ENCODE results near the gene SEMA4A.
"Not testable (repeated sequence)": the region's sequence is repeated elsewhere in the genome, so short reads cannot be mapped to it uniquely, and the experiment has no call there.

SEMA4A gene

GRCh38 chr1:156177919-156178654 lies 24.7 kb downstream of the SEMA4A start:
- Histone ChIP-seq H3K27me3 (ENCODE audit: control insufficient read depth, low read length) (no peaks in the 10 kb centered on the region), H3K4me2 (ENCODE audit: low read length) (no peak overlapping the region), H3K79me2 (ENCODE audit: control insufficient read depth, low read length) (no peaks in the 10 kb centered on the region), H3K27ac (ENCODE audit: low read depth, low read length) (no peak overlapping the region), H3K9me2 (replicated peaks; ENCODE audit: control insufficient read depth, low read length) (no peaks in the 10 kb centered on the region), H3K4me1 (ENCODE audit: control insufficient read depth, low read length) (no peaks in the 10 kb centered on the region), H3K9me3 (ENCODE audit: control insufficient read depth, insufficient read depth, low read length) (no peaks in the 10 kb centered on the region), H3K36me3 (ENCODE audit: control insufficient read depth, low read length) (peaks cover 18% of the 10 kb centered on the region), H4K20me1 (ENCODE audit: control insufficient read depth, insufficient read depth, low read depth, low read length) (no peaks in the 10 kb centered on the region), H3F3A (ENCODE audit: control insufficient read depth, insufficient read depth) (no peaks in the 10 kb centered on the region), H3K4me3 (ENCODE audit: low read length) (no peak overlapping the region)
- TF ChIP-seq, protein P1, sequence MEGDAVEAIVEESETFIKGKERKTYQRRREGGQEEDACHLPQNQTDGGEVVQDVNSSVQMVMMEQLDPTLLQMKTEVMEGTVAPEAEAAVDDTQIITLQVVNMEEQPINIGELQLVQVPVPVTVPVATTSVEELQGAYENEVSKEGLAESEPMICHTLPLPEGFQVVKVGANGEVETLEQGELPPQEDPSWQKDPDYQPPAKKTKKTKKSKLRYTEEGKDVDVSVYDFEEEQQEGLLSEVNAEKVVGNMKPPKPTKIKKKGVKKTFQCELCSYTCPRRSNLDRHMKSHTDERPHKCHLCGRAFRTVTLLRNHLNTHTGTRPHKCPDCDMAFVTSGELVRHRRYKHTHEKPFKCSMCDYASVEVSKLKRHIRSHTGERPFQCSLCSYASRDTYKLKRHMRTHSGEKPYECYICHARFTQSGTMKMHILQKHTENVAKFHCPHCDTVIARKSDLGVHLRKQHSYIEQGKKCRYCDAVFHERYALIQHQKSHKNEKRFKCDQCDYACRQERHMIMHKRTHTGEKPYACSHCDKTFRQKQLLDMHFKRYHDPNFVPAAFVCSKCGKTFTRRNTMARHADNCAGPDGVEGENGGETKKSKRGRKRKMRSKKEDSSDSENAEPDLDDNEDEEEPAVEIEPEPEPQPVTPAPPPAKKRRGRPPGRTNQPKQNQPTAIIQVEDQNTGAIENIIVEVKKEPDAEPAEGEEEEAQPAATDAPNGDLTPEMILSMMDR (IDR thresholded peaks at IDR 0.05; ENCODE audit: low read depth, low read length, poor library complexity, severe bottlenecking): no peak
- no peak for TF ChIP-seq EZH2phosphoT487 (IDR thresholded peaks at IDR 0.05; ENCODE audit: borderline replicate concordance, low read length)

DNA sequence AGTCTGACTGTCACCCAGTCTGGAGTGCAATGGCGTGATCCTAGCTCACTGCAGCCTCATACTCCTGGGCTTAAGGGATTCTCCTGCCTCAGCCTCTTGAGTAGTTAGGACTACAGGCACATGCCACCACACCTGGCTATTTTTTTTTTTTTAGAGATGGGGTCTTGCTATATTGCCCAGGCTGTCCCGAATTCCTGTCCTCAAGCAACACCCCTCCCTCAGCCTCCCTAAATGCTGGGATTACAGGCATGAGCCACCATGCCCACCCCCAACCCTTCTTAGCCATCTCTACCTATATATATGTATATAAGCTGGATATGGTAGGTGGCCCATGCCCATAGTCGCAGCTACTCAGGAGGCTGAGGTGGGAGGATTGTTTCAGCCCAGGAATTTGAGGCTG lies 27.1 kb downstream of the SEMA4A start:
- Histone ChIP-seq H3K27me3 (ENCODE audit: control insufficient read depth, low read length) (no peaks in the 10 kb centered on the region), H3K27ac (ENCODE audit: low read depth, low read length) (no peak overlapping the region), H3K4me1 (ENCODE audit: control insufficient read depth, low read length) (no peaks in the 10 kb centered on the region), H3K4me2 (ENCODE audit: low read length) (no peak overlapping the region), H3K9me3 (ENCODE audit: control insufficient read depth, insufficient read depth, low read length) (no peaks in the 10 kb centered on the region), H3F3A (ENCODE audit: control insufficient read depth, insufficient read depth) (no peaks in the 10 kb centered on the region), H3K79me2 (ENCODE audit: control insufficient read depth, low read length) (no peaks in the 10 kb centered on the region), H3K4me3 (ENCODE audit: low read length) (no peak overlapping the region), H3K36me3 (ENCODE audit: control insufficient read depth, low read length) (peaks cover 9% of the 10 kb centered on the region), H4K20me1 (ENCODE audit: control insufficient read depth, insufficient read depth, low read depth, low read length) (no peaks in the 10 kb centered on the region), H3K9me2 (replicated peaks; ENCODE audit: control insufficient read depth, low read length) (no peaks in the 10 kb centered on the region)
- TF ChIP-seq, protein P1 (IDR thresholded peaks at IDR 0.05; ENCODE audit: low read depth, low read length, poor library complexity, severe bottlenecking): no peak

- H4K20me1 ChIP-seq (ENCODE audit: control insufficient read depth, insufficient read depth, low read depth, low read length); H3K4me1 ChIP-seq (ENCODE audit: control insufficient read depth, low read length); H3K4me3 ChIP-seq (ENCODE audit: low read length); H3F3A ChIP-seq (ENCODE audit: control insufficient read depth, insufficient read depth); H3K27ac ChIP-seq (ENCODE audit: low read depth, low read length); H3K9me3 ChIP-seq (ENCODE audit: control insufficient read depth, insufficient read depth, low read length); H3K27me3 ChIP-seq (ENCODE audit: control insufficient read depth, low read length); H3K79me2 ChIP-seq (ENCODE audit: control insufficient read depth, low read length); H3K36me3 ChIP-seq (ENCODE audit: control insufficient read depth, low read length); H3K4me2 ChIP-seq (ENCODE audit: low read length); H3K9me2 ChIP-seq (replicated peaks; ENCODE audit: control insufficient read depth, low read length): not testable (repeated sequence)
These were observed 28.1 kb downstream of the SEMA4A start for GRCh38 chr1:156181391-156181924.

DNA sequence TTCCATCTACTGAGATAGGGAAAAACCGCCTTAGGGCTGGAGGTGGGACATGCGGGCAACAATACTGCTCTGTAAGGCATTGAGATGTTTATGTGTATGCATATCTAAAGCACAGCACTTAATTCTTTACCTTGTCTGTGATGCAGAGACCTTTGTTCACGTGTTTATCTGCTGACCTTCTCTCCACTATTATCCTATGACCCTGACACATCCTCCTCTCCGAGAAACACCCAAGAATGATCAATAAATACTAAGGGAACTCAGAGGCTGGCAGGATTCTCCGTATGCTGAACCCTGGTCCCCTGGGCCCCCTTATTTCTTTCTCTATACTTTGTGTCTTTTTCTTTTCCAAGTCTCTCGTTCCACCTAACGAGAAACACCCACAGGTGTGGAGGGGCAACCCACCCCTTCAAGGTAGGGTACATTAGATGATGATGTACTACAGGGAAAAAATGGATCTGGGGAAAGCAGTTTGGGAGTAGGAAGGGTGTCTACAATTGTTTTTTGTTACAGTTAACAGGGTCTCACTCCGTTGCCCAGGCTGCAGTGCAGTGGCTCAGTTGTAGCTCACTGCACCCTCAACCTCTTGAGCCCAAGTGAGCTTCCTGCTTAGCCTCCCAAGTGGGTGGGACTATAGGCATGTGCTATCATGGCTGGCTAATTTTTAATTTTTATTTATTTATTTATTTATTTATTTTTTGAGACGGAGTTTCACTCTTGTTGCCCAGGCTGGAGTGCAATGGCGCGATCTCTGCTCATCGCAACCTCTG lies 28.8 kb downstream of the SEMA4A start:
- H4K20me1 ChIP-seq (ENCODE audit: control insufficient read depth, insufficient read depth, low read depth, low read length); H3F3A ChIP-seq (ENCODE audit: control insufficient read depth, insufficient read depth); H3K36me3 ChIP-seq (ENCODE audit: control insufficient read depth, low read length); H3K27ac ChIP-seq (ENCODE audit: low read depth, low read length); H3K79me2 ChIP-seq (ENCODE audit: control insufficient read depth, low read length); H3K4me3 ChIP-seq (ENCODE audit: low read length); H3K27me3 ChIP-seq (ENCODE audit: control insufficient read depth, low read length); H3K9me3 ChIP-seq (ENCODE audit: control insufficient read depth, insufficient read depth, low read length); H3K9me2 ChIP-seq (replicated peaks; ENCODE audit: control insufficient read depth, low read length); H3K4me1 ChIP-seq (ENCODE audit: control insufficient read depth, low read length); H3K4me2 ChIP-seq (ENCODE audit: low read length): not testable (repeated sequence)

DNA sequence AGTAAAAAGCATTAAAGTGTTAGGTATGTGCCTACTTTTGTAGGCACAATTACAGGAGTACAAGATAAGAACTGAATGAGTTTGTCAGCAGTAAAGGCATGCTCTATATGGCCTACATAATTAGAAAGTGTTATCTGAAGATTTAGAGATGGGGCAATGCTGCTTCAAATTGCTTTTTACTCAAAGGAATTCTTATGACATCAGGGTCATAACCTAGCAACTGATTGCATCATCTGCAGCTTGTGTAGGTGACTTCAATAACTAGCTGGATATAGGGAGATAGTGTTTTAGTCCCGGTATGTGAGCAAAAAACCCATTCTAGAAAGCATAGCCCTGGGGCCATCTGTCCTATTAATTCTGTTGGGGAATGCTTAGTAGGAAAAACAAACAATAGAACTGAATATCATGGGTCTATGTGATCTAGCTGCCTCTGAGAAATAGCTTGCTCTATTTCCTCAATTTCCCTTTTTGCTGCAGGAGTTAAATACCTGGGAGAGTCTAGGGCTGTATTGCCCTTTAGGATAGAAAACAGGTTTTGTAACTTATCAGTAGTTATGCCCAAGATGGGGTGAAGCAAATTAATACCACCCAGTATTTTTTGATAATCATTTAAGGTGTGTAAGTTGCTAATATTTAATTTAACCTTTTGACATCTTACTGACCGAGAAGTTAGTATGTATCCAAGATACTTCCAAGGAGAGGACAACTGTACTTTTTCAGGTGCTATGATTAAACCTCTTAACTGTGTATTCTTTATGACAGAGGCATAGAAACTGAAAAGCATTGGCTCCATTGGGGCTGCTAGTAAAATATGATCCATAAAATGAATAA lies 33.2 kb downstream of the SEMA4A start:
- H3K36me3 ChIP-seq (ENCODE audit: control insufficient read depth, low read length); H3K27ac ChIP-seq (ENCODE audit: low read depth, low read length); H3K9me2 ChIP-seq (replicated peaks; ENCODE audit: control insufficient read depth, low read length); H3K27me3 ChIP-seq (ENCODE audit: control insufficient read depth, low read length); H3K4me1 ChIP-seq (ENCODE audit: control insufficient read depth, low read length); H3F3A ChIP-seq (ENCODE audit: control insufficient read depth, insufficient read depth); H4K20me1 ChIP-seq (ENCODE audit: control insufficient read depth, insufficient read depth, low read depth, low read length); H3K79me2 ChIP-seq (ENCODE audit: control insufficient read depth, low read length); H3K4me2 ChIP-seq (ENCODE audit: low read length); H3K4me3 ChIP-seq (ENCODE audit: low read length); H3K9me3 ChIP-seq (ENCODE audit: control insufficient read depth, insufficient read depth, low read length): not testable (repeated sequence)

- not testable (repeated sequence) for H3K27me3 ChIP-seq (ENCODE audit: control insufficient read depth, low read length); H4K20me1 ChIP-seq (ENCODE audit: control insufficient read depth, insufficient read depth, low read depth, low read length); H3K4me2 ChIP-seq (ENCODE audit: low read length); H3K36me3 ChIP-seq (ENCODE audit: control insufficient read depth, low read length); H3F3A ChIP-seq (ENCODE audit: control insufficient read depth, insufficient read depth); H3K9me3 ChIP-seq (ENCODE audit: control insufficient read depth, insufficient read depth, low read length); H3K4me3 ChIP-seq (ENCODE audit: low read length); H3K27ac ChIP-seq (ENCODE audit: low read depth, low read length); H3K9me2 ChIP-seq (replicated peaks; ENCODE audit: control insufficient read depth, low read length)
- peaks cover 15% of the 10 kb centered on the region for H3K4me1 ChIP-seq (ENCODE audit: control insufficient read depth, low read length)
- peaks cover 17% of the 10 kb centered on the region for H3K79me2 ChIP-seq (ENCODE audit: control insufficient read depth, low read length)
These were observed 36.9 kb downstream of the SEMA4A start for GRCh38 chr1:156190265-156190664.

All from DOHH2 (cell line).